ENCODE measurements around the gene CCDC106.

DNA sequence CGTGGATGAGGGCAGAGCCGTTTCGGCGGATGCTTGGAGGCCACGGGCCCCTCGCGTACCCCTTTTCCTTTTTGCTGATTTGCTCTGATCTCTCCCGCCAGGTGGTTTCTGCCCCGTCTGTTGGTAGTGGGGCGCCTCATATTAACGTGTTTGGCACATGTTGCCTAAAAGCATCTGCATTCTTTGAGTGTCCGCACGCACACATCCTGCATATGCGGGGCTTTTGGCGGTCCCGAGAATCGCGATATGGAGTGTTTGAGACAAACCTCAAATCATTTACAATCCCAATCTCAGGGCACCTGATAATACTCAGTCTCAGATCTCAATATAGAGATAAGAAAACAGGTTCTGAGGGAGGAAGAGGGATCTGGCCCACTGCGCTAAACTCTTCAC, 7.6 kb downstream of the CCDC106 start:
- TF ChIP-seq CTCF (IDR thresholded peaks at IDR 0.05; ENCODE audit: low read length) (no peak), EZH2 (optimal IDR thresholded peaks at IDR 0.05; ENCODE audit: low read depth, low read length) (no peak), EZH2phosphoT487 (IDR thresholded peaks at IDR 0.05; ENCODE audit: low read length) (no peak)

Measured in MM.1S (cell line).